Measurements from ENCODE around the gene ADCY2.

The ADCY2 gene

GRCh38 chr5:7515284-7515914, 119.5 kb downstream of the ADCY2 start:
- DNase-seq (ENCODE audit: low read depth): no peak

GRCh38 chr5:7516253-7516652, 120.3 kb downstream of the ADCY2 start:
- DNase-seq (ENCODE audit: low read depth): no peak

- no peak for DNase-seq (ENCODE audit: low read depth)
Measured at GRCh38 chr5:7517006-7517405, 121.1 kb downstream of the ADCY2 start.

- no peak for DNase-seq (ENCODE audit: low read depth)
Measured at GRCh38 chr5:7518947-7519560, 123.1 kb downstream of the ADCY2 start.

GRCh38 chr5:7519564-7519963, 123.6 kb downstream of the ADCY2 start:
- DNase-seq (ENCODE audit: low read depth): no peak

- DNase-seq (ENCODE audit: low read depth): no peak
Measured at GRCh38 chr5:7529880-7530279, 133.9 kb downstream of the ADCY2 start.

- DNase-seq (ENCODE audit: low read depth): no peak
Measured at GRCh38 chr5:7533941-7534340, 138.0 kb downstream of the ADCY2 start.

- DNase-seq (ENCODE audit: low read depth): no peak
Measured at GRCh38 chr5:7534505-7534904, 138.6 kb downstream of the ADCY2 start.

GRCh38 chr5:7537573-7537972, 141.6 kb downstream of the ADCY2 start:
- DNase-seq (ENCODE audit: low read depth): no peak

- no peak for DNase-seq (ENCODE audit: low read depth)
Measured at GRCh38 chr5:7539571-7539970, 143.6 kb downstream of the ADCY2 start.

GRCh38 chr5:7540736-7541485, 145.0 kb downstream of the ADCY2 start:
- DNase-seq (ENCODE audit: low read depth): no peak

- DNase-seq (ENCODE audit: low read depth): no peak
Measured at GRCh38 chr5:7541898-7542297, 146.0 kb downstream of the ADCY2 start.

- DNase-seq (ENCODE audit: low read depth): no peak
Measured at GRCh38 chr5:7546555-7546954, 150.6 kb downstream of the ADCY2 start.

GRCh38 chr5:7548596-7548995, 152.7 kb downstream of the ADCY2 start:
- no peak for DNase-seq (ENCODE audit: low read depth)

GRCh38 chr5:7565559-7565958, 169.6 kb downstream of the ADCY2 start:
- DNase-seq (ENCODE audit: low read depth): no peak

- no peak for DNase-seq (ENCODE audit: low read depth)
Measured at GRCh38 chr5:7576023-7576715, 180.2 kb downstream of the ADCY2 start.

GRCh38 chr5:7577381-7577780, 181.4 kb downstream of the ADCY2 start:
- no peak for DNase-seq (ENCODE audit: low read depth)

- DNase-seq (ENCODE audit: low read depth): no peak
Measured at GRCh38 chr5:7578071-7578470, 182.1 kb downstream of the ADCY2 start.

GRCh38 chr5:7584749-7585148, 188.8 kb downstream of the ADCY2 start:
- no peak for DNase-seq (ENCODE audit: low read depth)

- no peak for DNase-seq (ENCODE audit: low read depth)
Measured at GRCh38 chr5:7585807-7586206, 189.9 kb downstream of the ADCY2 start.

GRCh38 chr5:7586480-7586879, 190.5 kb downstream of the ADCY2 start:
- no peak for DNase-seq (ENCODE audit: low read depth)

GRCh38 chr5:7589800-7590199, 193.9 kb downstream of the ADCY2 start:
- DNase-seq (ENCODE audit: low read depth): no peak

GRCh38 chr5:7592910-7593309, 197.0 kb downstream of the ADCY2 start:
- no peak for DNase-seq (ENCODE audit: low read depth)
